DMS153 (cell line): ENCODE measurements around the gene TMEM72.

Experiments
- DNase-seq: peaks from one replicate; lab custom pipeline; 2025; lab: John Stamatoyannopoulos, UW

The TMEM72 gene

DNA sequence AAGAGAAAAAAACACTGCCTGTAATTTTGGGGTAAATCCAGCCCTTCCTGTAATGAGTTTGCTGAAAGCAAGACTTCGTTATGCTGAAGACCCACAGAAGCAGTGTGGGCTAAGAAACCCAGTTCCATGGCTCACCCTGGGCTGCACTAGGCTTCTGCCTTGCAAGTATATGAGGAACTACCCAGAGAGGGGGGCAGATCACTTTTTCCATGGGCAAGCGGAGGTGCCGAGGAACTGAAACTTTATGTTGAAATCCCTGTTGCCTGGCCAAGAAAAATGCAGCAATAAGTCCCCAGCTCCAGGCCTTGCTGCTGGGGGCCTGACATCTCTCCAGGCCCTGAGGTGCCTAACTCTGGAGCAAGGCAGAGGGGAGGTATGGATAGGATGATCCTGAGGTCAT, 57.0 kb downstream of the TMEM72 start:
- no peak for DNase-seq

DNA sequence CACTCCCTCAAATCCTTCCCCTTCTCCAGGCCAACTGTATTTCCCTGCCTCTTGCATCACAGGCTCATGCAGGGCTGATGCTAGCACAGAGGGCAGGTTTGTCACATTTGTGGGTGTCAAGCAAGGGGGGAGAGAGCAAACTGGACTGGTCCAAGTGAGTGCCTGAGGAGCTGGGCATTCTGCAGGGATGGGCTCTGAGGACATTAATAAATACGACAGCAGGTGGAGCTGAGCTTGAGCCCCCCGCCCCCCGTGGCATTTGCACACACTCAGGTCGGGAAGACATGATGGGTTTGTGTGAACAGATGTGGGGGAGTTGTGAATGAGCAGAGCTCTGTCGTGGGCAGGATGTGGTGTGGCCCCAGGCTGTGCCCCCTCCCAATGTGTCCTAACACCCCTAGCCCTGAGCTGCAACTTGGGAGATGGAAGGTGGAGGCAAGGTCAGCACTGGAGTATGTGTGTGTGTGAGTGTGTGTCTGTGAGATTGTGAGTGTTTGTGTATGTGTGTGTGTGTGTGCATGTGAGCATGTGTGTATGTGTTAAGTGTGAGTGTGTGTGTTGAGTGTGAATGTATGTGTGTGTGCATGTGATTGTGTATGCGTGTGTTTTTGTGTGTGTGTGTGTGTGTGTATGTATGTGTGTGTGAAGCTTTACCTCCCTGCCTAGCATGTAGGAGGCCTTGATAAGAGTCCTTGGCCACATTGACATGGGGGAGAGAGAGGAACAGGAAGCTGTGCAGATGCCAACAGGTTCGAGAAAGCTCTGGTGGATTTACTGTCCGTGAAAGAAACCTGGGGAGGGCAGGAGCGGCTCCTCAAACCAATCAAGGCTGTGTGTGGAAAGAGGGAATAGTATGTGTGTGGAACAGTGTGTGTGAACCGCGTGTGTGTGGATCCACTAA, 57.6 kb downstream of the TMEM72 start:
- no peak for DNase-seq

DNA sequence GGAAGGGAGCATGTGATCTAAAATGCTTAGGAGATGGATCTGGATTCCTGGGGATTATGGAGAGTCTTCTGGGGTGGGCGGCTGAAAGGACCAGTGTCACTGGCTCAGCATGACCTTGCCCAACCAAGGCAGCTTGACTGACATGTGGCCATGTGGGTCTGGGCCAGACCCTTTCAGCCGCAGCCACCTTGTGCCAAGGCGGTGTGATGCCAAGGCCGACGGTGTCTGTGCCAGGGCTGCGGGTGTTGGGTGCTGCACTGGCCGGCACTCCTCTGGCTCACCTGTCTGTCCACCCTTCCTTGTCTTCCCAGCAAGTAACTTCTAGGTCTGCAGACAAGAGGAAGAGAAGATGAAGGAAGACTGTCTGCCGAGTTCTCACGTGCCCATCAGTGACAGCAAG, 58.7 kb downstream of the TMEM72 start:
- DNase-seq = no peak

DNA sequence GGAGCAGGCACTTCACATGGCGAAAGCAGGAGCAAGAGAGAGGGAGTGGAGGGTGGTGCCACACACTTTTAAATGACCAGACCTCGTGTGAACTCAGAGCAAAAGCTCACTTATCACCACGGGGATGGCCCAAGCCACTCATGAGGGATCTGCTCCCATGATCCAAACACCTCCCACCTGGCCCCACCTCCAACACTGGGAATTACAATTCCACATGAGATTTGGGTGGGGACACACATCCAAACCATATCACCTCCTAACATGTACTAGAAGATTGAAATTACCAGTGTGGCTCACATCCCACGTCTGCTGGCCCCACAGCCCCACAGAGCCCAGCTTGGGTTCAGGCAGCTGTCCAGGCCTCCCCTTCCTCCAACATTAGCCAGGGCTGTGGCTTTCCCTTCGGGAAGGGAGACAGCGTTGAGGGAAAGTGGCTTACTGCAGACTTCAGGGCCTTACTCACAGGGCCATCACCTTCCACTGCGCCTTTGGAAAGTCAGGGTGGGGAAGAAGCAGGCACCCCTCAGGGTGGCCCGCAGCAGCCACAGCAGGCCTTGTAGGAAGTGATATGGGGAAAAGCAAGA, 59.8 kb downstream of the TMEM72 start:
- DNase-seq = no peak

DNA sequence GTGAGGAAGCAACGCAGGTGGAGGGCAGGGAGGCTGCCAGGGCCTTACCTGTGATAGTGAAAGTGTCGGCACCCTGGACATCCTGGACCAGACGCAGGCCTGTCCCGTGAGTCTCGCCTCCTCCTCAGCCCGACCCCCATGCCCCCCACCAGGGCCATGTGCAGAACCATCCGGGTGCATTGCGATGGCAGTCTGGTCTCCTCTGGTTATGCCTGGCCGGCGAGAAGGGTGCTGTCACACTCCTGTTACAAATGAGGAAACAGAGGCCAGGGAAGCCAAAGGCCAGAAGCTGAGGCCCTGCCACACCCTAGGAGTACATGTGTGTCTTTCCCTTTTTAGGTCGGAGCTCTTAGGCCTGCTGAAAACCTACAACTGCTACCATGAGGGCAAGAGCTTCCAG, 60.3 kb downstream of the TMEM72 start:
- no peak for DNase-seq

DNA sequence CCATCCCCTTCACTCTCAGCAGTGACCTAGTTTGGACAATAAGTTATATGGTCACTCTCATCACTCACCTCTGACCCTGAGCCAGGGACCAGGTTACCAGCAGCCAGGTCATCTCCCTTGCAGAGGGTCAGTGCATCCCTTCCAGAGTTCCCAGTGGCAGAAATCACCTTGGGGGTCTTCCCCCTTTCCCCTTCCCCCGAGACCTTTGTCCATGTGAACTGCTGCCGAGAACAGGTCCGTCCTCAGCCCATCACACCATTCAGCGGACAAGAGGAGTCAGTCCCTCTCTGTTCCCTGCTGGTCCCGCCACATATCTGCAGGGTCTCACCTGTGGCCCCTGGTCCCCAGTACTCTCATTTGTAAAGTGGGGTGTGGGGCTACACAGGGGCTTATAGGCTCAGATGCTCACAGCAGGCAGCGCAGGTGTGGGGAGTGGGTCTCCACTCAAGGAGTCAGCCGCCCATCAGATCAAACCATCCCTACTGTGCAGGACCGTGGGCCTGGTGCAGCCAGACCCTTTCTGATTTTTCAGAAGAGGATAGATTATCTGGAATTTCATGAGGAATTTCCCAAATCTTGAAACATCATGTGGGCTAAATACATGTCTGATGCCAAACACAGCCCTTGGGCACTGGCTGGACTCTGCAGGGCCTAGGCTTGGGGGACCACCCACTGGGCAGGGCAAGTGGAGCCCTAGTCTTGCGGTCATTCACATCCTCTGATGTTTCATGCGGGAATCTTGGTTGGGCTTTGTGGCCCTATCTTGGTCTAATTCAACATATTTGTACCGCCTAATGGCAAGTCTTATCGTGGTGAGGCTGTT, 61.0 kb downstream of the TMEM72 start:
- DNase-seq = no peak

DNA sequence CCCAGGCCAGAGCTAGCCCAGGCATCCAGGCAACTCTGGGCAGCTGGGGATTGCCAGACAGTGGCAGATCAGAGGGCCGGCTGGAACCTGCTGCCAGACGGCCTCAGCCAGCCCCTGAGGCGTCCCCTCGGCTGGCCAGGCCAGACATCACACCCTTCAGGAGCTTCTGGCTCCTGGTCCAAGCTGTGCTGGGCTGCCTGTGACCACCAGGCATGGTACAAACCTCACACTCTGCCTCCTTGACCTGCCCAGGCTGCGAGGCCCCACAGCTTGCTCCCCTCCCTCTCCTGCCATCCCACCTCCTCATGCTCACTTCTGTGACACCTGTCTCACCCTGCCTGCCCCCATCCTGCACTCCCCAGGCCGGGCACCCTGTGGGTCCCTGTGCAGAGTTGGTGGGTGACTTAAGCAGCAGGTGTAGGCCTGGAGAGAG, 61.8 kb downstream of the TMEM72 start:
- DNase-seq = no peak

DNA sequence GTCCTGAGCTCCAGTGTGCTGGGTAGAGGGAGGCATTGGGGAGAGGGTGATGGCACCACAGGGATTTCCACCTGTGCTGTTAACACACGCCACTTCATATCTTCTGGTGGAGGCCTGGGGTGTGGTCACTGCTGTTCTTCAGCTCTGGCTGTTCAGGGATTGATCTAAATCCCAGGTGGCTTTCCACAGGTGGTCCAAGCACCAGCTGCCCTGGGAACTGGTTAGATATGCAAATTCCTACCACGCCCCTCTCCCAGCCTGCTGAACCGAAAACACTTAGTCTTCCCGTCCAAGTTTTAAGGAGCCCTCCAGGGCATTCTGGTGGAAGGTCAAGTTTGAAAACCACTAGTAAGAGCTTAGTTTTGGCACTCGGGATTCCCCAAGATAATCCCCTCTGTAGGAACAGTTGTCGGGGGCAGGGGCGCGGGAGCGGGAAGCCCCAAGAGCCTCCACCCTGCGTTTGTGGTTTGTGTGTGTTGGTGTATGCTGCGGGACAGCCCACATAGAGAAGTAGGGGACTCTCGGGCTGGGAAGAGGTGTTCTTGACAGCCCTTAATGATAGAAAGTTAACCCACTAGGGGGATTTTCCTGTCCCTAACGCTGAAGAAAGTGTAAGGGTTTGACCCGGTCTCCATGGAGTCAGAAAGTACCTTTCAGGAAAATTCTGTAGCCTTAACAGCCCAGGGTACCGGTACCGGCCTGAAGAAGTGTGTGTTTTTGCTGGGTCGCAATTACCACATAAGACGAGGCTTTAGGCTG, 62.4 kb downstream of the TMEM72 start:
- DNase-seq = no peak

DNA sequence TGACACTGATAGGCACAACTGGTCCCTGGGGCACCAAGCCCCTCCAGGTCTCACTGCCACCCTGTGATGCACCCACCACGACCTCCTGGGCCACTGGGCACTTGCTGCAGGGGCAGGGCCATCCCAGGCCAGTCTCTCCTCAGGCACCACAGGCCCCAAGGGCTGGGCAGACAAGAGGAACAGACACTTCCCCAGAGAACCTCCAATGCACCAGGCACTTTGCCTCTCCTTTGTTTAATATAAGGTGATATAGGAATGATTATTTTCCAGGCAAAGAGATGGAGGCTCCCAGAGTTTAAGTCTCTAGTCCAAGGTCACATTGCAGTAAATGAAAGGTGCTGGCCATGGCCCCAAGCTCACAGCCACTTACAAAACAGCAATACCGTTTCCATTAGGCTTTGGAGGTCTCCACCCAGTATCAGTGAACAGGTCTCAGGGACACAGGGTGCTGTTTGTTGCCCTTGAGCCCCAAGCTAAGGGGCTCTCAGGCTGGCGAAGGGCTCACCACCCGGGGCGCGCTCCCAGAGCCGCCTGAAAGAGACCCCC, 63.0 kb downstream of the TMEM72 start:
- no peak for DNase-seq

DNA sequence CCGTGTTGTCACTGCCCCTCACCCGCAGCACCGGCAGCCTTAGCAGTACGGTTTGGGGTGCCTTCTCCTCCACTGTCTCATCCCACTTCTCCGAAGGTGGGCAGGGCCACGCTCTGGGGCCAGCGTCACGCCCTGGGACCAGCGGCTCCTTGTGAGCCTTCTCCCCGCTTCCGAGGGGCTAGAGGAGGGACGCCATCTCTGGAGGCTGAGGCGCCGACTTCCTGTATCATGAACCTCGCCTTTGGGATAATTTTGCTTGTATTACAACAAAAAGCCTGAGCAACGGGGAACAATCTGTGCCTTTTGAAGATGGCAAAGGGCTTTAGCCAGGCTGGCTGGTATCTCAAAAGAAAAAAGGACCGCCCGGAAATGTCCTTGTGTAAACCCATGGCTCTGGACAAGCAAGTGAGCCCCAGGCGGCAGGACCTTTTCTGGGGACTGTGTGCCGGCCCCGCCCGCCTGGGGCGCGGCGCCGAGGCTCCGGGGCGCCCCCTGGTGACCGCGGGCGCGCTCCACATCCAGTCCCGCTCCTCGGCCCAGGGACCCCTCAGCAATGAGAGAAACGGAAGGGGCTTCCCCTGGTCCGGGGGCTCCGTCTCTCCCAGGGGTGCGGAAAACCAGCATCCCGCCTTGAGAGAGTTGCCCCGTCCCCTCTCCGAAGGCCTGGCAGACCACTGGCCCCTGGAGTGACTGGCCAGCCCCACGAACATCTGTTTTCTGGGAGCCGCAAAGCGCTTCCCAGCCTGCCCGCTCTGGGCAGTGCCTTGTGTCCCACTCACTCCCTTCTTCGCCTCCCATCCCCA, 63.7 kb downstream of the TMEM72 start:
- peak; percentile 31 for DNase-seq

DNA sequence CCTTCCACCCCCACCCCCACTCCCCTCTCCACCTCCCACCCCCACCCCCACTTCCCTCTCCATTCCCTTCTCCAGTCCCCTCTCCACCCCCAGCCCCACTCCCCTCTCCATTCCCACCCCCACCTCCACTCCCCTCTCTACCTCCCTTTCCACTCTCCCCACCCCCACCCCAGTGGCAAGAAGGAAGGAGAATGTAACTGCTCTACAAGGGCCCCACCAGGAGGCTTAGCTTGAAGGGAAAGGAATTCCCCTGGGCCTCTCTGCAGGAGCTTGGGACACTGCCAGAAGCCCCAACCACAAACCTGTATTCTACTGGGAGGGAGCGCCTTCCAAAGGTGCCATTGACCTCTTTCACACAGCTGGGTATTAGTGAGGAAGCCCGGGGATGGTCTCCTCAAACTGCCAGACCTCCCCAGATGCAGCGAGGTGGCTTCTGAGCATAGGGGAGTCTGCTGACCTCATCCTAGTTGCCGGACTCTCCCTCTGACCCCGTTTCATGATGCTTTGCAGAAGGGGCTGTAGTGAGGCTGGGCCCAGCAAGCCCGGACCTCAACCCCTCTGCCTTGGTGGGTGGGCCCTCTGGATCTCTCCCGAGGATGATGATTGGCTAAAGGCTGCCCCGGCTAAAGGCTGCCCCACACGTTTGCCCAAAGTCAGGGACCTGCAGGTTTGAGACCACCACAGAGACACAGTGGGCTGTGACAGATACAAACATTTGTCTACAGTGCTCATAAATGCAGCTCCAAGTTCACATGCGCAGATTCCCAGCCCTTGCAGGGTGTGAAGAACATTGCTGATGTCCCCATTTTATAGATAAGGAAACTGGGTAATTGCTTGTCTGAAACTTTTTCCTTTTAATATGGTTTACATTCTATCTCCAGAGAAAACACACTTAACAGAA, 64.5 kb downstream of the TMEM72 start:
- peak; percentile 78 for DNase-seq

DNA sequence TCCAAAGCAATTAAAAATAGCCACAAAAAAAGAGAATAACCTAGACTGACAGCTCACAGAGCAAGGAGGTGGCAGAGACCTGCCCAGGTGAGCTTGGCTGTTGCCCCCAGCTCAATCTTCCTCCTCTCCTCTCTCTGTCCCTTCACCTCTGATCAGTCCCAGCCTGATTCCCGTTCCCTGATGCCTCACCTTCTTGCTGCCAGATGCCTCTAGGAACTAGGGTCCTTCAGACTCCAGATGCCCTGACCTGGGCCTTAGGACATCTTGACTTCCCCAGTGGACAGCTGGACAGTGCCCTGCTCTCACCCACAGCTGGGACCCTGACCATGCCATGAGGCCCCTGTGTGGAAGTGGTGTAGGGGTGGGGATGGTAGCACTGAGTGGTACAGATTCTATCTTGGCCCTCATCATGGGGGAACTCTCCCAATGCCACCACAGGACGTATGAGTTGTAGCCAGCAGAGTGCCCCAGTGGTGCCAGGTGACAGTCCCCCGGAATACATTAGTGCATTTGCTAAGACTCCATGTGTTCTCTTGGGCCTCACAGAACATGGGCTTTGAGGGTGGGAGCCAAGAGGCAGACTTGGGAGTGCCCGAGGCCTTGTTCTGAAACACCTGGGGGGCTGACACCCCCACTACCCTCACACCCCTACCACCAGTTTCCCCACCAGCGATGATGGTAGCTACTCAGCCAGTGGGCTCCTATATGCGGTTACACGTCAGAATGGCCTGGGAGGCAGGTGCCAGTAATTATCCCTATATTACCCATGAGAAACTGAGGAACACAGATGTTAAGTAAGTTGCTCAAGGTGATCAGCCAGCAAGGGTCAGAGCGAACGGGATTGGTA, 65.4 kb downstream of the TMEM72 start:
- no peak for DNase-seq

DNA sequence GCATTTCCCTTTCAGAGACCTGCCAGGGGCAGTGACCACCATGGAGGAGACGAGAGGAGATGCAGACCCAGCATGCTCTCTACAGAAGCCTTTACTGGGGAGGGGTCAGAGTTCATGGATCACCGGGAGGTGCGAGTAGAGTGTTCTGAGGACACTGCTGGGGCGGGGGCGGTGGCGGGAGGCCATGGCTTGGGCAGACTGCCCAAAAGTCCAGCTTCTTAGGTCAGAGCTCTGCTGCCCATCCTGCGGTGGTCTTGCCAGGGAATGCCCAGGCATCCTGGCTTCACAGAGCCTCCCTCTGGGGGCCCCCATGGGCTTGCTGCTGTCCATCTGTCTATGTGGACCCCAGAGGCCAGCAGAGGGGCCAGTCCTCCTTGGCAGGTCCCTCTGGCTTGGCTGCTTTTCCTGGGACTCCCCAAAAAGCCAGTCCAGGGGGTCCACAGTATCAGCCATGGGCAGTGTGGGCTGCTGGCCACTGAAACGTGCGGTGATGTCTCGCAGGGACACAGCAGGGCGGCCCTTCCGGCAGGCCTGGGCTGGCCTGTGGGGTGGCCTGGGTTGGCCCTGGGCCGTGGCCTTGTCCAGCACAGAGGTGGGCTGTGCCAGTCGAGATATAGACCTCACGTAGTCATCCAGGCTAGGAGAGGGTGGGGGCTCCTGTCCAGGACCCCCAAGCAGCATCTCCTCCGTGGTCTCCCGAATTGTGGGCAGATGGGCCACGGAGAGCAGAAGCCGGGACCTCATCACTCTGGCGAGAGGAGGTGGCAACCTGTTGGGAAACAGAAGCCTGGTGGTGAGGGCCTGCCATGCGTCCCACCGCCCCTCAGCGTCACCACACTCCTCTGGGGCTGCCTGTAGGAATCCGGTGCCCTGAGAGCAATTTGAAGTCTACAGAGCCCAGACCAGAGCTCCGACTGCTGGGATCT, 66.4 kb downstream of the TMEM72 start:
- DNase-seq = no peak

DNA sequence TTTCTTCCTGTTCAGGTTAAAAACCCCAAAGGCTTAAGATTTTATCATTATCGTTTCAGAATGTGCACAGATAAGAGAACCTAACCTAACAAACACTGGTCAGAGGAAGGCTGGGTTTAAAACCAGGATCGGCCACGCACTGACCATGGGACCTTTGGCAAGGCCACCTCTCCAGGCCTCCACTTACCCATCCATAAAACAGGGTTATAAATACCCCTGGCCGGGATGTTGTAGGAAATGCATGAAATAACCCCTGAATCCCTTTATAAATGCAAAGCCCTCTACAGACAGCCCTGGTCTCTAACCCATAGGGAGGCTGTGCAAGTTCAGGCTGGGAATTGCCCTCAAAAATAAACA, 67.1 kb downstream of the TMEM72 start:
- no peak for DNase-seq

DNA sequence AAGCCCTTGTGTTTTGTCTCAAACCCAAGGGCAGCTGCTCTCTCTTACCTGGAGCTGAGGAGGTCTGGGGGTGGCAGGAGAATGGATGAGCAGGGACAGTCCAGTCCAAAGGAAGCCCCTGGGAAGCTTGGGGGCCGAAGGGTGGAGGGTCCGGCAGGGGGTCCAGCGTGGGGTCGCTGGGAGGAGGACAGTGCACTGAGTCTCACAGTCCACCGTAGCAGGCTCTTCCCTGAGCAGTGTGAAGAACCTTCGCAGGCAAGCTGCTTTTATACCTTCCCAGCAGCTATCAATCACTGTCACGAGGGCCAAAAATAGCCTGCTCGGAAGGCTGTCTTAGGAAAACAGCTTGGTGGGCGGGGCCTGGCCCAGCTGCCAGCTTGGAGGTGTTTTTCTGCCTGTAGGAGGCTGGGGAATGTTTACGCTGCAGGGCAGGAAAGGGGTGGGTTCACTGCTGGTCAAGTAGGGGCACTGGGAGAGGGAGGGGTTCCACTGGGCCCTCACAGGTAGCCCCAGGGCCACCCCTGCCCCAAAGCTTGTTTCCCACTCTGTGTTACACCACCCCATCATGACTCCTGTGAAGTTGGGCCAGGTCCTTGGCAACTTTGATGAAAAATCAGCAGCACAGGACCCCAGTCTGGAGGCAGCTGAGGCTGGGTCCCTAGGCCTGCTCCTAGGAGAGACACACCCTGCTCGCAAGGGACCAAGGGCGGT, 67.6 kb downstream of the TMEM72 start, which contains the start of gene DEPP1:
Gene DEPP1 (minus strand): TSS at position 240 of the 711 bp plus-strand sequence. CDS start 779 bp downstream, outside the sequence.
- DNase-seq = peak; percentile 95

DNA sequence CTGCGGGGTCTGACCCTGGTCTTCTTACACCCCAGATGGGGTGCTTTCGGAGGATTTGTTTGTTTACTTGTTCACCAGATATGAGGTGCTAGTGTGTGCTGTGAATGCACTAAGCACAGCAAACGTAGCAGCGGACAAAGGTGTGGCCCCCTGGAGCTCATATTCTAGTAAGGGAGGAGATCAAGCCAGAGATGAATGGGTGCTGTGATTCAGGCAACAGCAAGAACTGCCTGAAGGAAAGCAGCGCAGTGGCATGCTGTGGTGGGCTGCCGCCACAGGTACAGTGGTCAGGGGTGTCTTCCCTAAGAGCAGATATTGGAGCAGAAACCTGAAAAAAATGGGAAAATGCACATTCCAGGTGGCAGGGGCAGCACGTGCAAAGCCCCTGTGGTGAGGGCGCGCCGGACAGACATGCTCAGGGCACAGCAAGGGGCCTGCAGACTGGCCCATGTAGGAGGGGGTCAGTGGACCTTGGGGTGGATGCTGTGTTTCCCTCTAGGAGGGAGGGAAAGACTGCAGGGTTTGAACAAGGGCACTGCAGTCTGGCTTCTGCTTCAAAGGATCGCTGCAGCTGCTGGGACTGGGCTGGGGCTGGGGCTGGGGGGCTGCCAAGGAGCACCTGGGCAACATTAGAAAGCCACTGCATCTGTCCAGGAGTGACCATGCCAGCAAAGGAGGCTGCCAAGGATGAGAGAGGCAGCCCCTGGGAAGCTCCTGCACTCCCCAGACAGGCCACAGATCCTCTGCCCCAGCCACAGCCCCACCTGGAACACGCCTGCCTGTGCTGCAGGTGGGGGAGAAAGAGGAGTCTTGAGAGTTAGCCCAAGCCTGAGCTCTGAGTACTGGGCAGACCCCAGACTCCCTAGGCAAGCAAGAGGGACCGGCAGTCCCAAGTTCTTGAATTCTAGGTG, 68.4 kb downstream of the TMEM72 start:
- DNase-seq = peak; percentile 17
